Islet of Langerhans (tissue), 1 donor: ENCODE measurements around the gene AP5B1.

Experiments used
- FAIRE-seq: peaks from one replicate; lab custom pipeline; 2011; peaks lifted over from hg19 to GRCh38; lab: Jason Lieb, UNC

Gene AP5B1, protein sequence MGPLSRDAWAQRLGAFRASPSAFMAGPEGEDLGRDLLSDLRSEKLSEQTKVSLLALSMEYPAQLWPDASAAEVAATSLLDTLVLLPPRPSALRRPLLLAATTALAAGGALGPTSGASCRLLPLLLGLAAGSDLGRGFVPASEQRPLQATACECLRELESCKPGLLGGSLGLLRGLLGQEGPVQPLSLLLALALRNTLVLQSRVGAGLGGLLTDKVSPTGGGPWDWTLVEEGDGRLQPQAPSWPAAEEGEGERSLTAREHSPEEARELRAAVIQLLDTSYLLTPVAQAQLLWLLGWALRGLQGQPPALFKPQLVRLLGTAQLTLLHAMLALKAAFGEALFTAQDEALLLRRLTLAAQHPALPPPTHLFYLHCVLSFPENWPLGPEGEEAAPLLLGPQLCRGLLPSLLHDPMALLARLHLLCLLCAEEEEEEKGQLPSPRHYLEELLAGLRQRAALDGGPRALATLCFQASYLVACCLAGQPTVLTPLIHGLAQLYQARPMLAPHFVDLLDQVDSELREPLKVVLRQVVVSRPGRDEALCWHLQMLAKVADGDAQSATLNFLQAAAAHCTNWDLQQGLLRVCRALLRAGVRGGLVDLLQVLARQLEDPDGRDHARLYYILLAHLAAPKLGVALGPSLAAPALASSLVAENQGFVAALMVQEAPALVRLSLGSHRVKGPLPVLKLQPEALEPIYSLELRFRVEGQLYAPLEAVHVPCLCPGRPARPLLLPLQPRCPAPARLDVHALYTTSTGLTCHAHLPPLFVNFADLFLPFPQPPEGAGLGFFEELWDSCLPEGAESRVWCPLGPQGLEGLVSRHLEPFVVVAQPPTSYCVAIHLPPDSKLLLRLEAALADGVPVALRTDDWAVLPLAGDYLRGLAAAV

DNA sequence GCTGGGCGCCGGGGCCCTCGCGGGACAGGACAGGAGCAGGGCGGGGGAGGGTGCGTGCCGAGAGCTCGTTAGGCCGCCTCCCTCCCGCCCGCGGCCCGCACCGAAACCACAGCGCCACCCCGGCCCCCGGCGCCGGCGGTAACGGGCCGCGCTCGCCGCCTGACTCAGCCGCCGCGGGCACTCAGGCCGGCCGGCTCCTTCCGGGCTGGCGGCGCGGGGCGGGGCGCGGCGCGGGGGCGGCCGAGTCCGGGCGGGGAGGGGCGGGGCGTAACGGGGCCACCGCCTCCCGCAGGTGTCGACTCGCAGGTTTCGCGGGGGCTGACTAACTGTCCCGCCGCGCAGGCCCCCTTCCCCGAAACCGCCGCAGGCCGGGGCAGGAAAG is at the start of gene AP5B1:
Gene AP5B1 (minus strand): TSS at position 207 of the 382 bp plus-strand sequence. CDS start 385 bp downstream, outside the sequence.
- no peak for FAIRE-seq

DNA sequence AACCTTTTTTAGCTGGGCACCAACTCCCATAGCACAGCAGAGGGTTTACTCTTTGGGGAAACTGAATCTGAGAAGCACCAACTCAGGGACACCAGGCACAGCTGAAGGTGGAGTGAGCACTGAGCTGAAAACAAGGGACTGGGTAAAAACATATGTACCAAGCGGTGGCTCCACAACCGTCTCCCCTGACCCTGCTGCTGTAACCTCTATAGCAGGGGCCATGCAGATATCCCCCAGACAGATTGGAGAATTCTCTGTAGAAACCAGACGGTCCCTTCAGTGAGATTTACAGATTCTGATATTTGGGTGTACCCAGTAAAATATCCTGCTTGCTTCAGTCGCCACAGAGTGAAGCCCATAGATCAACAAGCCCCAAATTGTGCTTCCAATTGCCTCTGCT is 48.7 kb upstream of the AP5B1 start:
- FAIRE-seq, result no peak

DNA sequence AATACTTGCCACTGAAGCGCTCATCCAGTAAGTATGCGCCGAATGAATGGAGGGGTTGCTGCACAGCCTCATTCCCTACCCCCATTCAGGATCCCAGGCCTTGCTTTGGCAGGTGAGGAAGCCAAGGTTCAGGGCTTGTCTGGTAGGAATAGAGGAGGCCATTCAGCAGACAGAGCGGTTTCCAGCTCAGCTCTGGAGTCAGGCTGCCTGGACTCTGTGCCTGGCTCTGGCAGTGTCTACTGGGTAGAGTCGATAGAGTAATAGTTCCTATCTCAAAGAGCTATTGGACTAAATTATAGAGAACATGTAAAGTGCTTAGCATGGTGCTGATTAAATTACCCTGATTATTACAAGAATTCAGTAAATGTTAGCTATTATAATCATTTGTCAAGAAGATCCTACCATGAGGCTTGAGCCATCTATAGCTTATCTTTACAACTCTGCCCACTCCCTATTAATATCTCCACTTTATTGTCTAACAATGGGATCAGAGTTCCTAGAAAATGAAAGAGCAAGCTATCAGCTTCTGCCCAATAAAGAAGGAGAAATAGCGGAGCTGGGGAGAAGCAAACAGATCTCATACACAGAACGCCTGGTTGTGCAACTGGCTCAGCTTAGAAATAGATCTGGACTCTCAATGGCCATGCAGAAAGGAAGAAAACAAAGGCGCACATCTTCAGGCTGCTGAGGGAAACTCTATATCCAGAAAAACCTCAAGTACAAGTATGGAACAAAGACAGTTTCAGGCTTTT is 46.4 kb upstream of the AP5B1 start:
- FAIRE-seq, result no peak

DNA sequence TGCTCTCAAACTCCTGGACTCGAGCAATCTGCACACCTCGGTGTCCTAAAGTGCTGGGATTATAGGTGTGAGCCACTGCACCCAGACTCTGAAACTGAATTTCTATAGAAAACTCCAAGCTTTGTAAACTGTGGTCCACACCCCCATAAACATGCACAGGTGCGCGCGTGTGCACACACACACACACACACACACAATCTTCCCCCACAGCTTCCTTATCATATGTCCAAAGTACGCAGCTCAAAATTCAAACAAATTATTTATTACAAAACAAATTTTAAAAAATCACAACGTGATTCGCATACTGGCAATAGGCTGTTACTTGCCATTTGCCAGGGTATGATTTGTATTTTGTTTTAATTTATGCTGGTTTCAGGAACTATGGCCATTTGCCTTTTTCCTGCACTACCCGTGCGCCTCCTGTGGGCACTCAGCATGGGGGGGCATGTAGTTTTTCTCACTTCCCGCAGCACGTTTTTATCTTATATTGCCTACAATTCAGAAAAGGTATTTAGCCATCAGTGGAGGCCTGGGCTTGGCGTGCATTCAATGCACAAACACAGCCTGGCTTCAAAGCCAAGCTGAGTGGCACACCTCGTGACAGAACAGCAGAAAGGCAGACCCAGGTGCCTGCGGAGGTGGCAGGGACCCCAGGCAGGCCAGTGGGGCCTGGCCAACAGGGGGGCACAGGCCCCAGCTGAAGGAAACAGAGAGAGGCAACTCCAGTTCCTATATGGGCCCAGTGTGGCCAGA is 42.2 kb upstream of the AP5B1 start:
- no peak for FAIRE-seq

DNA sequence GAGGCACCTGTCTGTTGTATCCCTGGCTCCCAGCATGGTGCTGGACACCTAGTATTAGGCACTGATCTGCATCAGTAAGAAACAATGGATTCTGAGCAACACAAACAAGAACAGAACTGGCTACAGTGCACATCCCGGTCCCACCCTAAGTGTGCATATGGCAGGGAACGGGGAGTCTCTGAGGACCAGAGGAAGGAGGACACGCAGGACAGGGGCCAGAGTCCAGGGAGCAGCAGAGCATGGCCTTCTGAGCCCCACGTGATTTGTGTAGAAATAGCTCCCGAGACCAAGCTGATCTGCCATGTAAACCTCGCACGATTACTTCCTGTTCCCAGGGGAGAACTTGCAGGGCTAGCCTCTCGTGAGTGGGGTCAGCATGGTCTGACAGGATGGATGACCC is 40.3 kb upstream of the AP5B1 start:
- no peak for FAIRE-seq

DNA sequence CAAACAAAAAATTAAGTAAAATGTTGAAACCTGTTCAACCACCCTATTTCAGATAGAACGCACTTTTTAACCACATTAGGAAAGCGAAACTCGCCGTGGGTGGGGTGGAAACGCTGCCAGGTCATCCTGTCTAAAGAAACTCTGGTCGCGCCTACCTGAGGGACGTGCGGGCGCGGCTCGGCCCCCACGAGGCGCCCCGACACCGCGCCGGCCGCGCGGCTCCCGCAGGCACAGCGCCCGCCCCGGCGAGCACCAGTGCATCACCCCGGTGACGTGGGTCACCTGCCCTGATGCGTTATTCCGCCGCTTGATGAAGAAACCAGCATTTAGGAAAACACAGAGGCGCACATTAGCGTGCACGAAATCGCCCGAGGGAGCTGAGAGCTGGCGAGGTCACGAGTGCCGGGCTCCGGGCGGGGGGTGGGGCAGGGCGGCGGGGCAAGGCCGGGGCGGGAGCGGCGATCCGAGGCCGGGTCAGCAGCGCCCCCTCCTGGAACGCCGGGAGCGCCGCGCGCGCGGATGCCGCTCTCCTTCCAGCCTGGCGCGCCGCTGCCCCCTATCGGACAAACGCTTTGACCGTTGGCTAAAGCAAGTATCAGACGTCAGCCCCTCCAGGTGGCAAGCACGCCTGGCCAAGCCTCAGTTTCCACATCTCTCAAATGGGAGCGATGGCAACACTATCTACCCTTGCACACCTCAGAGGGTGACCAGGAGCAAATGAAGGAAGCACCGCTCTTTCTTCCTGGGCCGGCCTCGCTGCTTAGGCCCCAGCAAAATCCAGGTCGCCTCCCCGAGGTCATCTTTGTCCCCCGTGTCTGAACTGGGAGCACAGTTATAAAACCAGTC is 37.3 kb upstream of the AP5B1 start:
- no peak for FAIRE-seq

DNA sequence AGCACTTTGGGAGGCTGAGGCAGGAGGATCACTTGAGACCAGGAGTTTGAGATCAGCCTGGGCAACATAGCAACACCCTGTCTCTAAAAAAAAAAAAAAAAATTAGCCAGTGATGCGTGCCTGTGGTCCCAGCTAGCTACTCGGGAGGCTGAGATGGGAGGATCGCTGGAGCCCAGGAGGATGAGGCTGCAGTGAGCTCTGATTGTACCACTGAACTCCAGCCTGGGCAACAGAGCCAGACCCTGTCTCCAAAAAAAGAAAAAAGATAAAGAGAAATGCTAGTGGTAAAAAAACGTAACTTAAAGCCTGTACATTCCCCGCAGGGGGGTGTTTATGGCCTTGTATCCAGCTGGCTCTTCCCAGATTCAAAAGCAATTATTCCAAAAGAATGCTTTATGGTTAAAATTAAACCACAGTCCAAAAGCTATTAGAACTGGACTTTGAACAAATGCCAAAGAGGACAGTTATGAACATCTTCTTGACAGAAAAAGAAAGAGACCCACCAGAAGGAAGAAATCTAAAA is 36.6 kb upstream of the AP5B1 start:
- FAIRE-seq, result no peak

DNA sequence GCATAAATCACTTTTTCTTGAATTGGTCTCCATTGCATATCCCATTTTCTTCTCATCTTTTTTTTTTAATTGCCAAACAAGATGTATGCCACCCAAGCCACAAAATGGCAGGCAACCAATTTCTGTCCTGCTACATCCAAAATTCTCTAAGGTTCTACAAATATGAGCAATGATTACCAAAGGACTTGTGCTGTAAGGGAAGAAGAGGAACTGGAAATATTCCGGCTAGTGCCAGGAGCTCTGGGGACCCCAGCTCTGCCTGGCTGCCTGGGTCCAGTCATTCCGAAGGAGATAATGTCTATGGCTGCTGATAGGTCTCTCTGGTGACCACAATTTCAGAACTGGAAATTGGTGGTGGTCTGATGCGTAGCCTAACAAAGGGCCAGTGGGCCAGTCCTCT is 35.9 kb upstream of the AP5B1 start:
- FAIRE-seq, result no peak

DNA sequence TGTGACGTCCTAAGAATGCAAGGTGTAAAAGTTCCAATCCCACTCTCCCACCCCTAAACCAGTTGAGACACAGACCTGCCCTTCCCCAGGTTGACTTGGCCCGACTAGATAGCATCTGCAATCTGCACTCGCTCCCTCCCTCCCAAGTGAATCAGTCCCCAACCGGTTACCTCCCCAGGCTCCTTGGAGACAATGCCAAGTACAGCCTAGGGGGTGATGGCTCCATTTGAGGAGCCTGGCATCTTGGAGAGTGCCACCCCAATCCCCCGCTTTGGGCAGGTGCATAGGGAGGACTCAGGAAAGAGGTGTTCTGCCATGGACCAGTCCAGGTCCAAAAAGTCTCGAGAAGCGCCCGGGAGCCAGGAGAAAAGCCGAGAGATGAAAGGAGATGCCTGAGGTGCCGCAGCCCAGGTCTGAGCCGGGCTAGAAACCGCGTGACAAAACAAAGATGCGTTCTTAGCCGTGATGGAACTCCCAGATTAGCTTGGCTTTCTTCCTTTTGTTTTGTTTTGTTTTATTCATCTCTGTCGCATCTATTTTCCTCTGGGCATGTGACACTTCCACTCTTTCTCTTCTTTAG is 34.3 kb upstream of the AP5B1 start:
- no peak for FAIRE-seq

DNA sequence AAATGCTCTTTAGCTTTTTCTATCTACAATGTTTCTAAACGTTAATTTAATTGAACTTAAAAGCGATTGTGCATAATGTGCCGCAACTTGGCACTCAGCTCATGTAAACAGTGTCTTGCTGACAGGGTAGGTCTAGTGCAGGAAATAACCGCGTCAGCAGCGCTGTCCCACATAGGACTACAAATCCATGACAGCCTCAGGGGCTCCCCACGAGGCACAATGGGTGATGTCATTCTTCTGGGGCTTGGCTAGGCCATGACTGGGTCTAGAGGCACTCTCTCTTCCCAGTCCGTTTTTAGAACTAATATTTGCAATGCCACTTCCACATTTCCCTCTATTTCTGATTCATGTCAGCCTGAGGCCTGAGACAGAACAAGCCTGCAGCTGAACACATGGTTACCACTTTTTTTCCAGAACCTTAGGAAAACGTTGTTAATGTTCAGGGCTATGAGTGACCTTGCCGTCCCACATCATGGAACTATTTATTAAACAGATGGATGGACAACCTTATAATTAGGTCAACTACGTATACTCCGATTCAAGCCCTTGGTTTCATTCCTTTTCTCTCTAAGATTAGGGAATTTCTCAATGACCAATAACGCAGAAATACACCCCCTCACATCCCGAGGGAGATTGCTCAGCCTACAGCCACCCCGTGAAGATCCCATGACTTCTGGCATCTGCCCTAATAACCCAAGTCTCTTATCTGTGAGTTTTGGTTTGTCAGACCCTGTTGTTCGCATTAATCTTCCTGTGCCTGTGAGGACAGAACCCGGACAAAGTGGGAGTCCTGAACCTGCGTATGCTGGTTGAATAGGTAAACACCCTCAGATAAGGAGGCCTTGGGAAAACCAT is 33.6 kb upstream of the AP5B1 start:
- FAIRE-seq, result no peak

DNA sequence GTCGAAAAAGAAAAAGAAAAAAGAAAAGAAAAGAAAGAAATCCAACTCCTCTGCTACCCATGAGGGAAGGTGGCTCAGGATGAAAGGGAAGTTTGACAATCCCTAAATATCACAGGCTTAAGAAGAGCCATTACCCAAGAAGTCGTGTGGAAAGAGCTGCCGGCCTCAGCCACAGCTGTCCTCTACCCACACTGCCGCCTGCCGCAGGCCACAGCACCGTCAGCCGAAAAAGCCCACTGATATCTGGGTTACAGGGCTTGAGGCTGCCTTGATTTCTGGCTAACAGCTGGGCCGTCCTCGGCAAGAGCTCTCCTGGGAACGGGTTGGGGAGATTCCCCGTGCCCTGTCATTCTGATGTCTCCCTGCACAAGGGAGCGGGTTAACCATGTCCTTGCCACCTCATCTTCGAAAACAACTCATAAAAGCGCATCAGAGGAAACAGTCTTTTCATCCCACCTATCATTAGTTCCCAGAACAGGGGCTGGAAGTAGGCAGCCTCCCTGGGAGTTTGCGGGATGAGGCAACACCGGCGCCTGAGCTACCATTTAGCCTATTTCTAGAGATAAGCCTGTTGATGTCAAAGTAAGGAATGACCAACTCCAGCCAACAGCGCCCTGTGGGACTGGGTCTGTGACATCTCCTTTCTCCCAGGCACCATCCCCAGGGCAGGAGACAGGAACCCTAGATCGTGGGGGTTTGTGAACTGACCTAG is 31.1 kb upstream of the AP5B1 start:
- no peak for FAIRE-seq

DNA sequence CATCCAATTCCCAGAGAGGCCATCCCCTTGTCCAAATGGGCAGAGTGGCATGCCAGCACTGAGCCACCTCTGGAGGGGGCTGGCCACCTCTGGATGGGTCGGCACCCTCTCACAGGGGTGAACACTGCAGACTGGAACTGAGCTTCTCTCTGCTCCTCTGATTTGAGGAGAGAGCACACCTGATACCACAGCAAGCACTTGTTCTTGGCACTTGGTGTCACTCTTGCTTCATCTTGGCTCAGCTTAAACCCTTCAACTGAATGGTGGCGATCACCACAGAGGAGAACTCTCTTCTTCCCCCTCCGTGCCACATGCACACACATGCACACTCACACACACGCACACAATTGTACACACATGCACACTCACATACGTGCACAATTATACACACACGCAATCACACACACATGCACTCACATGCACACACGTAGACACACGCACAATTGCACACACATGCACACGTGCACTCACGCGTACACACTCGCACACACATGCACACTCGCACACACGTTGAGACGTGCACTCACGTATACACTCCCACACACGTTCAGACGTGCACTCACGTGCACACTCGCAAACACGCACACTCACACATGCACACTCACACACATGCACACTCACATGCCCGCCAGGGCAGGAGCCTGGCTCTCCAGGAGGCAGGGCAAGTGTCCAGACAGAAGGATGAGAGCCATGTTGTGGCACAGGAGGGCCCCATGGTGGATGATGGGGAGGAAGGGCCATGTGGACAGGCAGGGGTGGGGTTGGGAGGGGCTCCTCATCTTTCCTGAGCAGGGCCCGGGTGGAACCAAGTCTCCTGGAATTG is 29.5 kb upstream of the AP5B1 start:
- FAIRE-seq, result no peak

DNA sequence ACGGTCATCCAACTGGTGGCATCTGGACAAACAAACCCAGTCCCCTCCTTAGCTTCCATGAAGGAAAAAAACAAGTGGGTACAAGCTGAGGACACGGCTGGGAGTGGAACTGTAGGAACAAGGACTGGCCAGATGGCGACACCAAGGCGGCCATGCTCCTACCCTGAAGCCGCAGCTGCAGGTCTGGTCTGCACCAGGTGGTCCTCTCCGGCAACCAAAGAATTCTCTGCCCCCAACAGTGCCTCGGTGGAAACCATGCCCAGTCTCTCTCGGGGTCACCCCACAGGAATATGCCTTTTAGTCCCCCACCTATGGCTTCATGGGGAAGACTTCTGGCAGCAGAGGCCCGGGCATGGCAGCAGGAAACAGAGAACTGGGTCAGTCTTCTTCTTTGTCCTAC is 28.7 kb upstream of the AP5B1 start:
- FAIRE-seq, result no peak

DNA sequence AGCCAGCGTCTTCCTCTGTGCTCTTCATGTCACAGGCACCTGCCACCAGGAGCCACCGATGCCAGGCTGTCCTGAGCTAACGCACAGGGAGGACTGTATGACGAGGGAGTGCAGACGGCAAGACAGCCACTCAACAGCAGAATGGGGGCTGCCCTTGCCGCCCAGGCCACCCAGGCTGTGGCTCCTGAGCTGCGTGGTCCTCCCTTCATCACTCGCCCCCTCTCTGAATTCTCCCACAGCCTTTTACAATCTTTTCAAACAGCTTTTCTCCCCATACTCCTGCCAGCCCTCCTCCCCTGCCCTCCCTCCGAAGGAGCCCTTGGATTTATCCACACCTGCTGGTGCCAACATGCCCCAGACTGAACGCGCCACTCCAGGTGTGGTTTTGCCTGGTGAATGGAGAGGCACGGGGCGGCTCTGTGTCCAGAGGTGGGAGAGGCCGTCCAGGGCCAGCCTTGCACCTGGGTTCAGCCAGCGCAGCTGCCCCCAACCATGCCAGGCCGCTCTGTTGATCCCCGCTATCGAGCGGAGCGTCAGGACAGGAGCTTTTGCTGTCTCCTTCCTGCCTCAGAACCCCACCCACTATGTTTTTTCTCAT is 28.1 kb upstream of the AP5B1 start:
- FAIRE-seq, result no peak

DNA sequence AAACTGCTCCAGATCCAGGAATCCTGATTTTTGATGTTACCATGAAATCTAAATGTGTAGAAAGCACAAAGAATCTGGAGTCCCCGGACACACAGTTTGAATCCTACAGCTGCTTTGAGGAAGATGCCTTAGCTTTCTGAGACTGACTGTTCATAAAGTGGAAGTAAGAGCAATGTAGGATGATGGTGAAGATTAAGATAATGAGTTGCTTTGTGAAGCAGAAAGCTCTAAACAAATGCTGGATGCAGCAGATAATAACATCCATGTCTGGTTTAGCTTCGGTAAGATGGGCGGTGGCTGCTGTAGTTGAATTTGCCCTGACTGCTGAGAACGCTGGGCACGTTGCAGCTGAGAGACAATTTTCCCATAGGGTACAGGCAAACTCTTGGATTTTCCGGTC is 26.2 kb upstream of the AP5B1 start:
- no peak for FAIRE-seq

DNA sequence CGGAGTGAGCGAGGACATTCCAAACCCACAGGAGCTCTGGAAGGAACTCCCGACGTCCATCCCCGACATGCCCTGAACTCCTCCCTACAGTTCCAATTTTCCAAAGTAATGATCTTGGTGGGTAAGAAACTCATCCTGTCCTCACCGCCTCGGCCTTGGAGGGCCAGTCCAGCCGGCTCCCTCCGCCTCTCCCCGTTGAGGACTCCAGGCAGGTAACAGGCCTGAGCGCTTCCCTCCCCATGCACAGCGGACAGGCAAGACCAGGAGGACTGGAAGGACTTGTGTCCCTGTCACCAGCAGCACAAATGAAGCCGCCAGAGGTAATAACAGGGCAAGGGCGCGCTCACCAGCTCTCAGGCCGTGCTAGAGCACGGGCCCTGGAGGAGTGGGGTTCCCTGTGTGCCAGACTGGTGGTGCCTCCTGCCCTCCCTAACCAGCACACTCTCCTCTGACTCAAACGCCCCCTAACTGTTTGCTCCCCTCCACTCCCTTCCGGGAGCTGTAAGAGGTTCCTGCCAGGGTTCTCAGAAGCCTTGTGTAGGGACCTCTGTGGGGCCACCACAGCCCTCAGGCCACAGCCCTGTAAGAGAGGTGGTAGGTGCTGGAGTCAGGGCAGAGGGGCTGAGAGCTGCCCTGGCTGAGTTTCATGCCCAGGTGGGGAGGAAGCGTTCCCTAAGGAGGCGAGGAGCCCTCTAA is 23.2 kb upstream of the AP5B1 start:
- FAIRE-seq, result no peak

DNA sequence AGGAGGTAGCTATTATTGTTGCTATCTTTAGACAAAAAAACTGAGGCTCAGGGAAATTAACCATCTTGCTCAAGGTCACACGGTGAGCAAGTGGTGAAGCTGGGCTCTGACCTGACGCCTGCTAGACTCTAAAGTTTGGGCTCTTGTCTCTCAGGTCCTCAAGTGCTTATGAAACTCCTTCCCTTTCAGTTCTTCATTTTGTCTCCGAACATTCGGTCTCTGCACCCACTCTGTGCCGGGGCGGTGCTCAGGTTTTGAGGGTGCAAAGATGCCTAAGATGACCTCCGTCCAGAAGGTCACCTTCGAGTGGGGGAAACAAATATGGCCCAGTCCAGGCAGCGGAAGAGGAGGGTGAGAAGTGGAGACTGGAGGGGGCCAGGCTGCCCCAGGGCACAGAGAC is 22.1 kb upstream of the AP5B1 start:
- no peak for FAIRE-seq
